GM18951 (cell line): ENCODE results near the gene VLDLR.
"Not testable (repeated sequence)": the region's sequence is repeated elsewhere in the genome, so short reads cannot be mapped to it uniquely, and the experiment has no call there.

Source experiments
- POLR2A ChIP-seq: IDR thresholded peaks from 4 replicates; pipeline ENCODE4 v1.6.1; 2011; ENCODE audit warnings: mild to moderate bottlenecking; ENCODE audit not compliant: insufficient read length, insufficient read depth; ENCODE audit errors: extremely low read depth
- in situ Hi-C: fragments of 300-500 bp; cut with MboI; formaldehyde crosslinking; loops from one replicate; pipeline ENCODE4 v1.12.0; 2022; ENCODE audit warnings: low sequenced_read_pairs, mixed read lengths, inconsistent platforms; ENCODE audit not compliant: unreplicated experiment

The VLDLR gene

DNA sequence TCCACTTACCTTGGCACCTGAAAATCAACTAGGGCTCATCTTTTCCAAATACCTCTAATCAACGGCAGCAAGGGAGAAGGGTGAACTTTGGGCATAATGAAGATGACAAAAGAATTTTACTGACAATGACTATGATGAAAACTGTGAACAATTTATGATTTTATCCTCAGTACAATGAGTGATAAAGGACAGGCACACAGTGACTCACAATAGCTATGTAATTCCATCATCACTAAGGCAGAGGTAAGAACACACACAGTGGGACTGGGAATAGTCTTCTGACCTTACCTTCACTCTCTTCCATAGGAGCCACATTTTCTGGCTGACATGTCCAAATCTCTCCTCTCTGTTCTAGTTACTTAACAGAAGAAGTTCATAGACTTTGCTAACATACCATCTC, 69.6 kb downstream of the VLDLR start:
- in situ Hi-C loops, result no loop called here
- no peak for TF ChIP-seq POLR2A

- in situ Hi-C loops, result no loop called here
- no peak for TF ChIP-seq POLR2A
Measured at GRCh38 chr9:2691626-2692025, 70.0 kb downstream of the VLDLR start.

- TF ChIP-seq POLR2A, result no peak
- in situ Hi-C loops, result no loop called here
Measured at GRCh38 chr9:2693056-2693455, 71.5 kb downstream of the VLDLR start.

DNA sequence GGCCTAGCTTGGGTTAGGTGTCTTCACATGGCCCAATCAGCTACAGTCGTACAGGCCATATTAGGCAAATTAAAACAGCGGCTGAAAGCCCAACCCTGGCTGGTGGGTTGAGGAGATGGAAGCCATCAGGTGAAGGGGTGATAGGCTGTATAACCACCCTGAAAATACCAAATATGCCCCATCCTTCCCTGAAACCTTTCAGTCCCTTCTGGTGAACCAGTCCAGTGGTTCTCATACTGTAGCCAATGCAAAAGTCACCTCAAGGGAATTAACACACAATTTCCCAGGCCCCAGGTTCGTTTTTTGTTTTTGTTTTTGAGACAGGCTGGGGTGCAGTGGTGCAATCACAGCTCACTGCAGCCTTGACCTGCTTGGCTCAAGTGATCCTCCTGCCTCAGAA, 75.9 kb downstream of the VLDLR start:
- in situ Hi-C loops, result no loop called here
- no peak for TF ChIP-seq POLR2A

DNA sequence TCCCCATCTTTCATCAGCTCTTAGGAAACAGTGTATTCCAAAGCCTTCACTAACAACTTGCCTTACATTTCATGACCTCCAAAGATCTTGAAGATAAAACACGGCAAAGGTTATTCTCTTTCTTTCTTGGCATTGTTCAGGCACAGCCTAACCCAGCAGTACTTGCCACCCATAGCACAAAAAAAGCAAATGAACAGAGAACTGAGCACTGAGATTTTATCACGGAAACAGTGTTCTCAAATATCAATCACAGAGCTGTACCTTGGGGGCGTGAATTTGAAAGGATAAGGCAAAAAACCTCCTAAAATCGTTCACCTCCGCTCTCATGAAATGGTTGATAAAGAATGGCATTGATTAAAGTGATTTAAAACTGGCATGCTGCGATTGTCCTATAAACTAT, 78.8 kb downstream of the VLDLR start:
- no peak for TF ChIP-seq POLR2A
- in situ Hi-C loops, result no loop called here

DNA sequence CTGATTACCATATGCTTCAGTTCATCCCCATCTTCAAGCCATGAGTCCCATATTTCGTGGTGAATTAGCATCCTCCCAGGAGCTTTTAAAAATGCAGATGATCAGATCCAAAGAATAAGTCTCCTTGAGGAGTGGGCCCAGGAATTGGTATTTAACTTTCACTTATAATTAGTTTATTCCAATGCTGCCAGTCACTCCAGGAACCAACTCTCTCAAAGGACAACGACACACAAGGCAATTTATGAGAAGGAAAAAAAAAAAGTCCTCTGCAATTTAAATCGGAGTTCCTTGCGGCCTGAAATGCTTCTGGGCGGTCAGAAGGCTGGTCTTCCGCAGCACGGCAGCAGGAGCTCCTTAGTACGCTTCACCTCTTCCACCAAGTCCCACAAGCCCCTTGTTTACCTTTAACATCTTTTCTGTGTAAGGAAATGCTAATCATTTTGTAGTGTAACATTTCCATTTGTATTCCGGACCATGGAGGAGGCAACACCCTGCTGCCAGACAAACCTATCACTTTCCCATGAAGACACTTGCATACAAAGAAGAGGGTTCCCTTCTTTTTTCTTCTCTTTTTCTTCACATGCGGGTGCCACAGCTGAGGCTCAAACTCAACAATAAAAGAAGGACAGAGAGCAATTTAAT, 79.4 kb downstream of the VLDLR start:
- no peak for TF ChIP-seq POLR2A
- in situ Hi-C loops, result no loop called here

- in situ Hi-C loops, result no loop called here
- TF ChIP-seq POLR2A, result no peak
Measured at GRCh38 chr9:2704504-2704903, 82.9 kb downstream of the VLDLR start.

GRCh38 chr9:2707256-2707655, 85.7 kb downstream of the VLDLR start:
- in situ Hi-C loops, result not testable (repeated sequence)
